Prostate gland (tissue), 2 donors: ENCODE data around the gene AKAP13. TPM values are rescaled to one million over a fixed set of nuclear protein-coding genes. Genes with fewer than 3 reads are reported as not detected.

Experiments
- DNase-seq: peaks from one replicate; pipeline ENCODE4 v3.0.0-alpha.2; 2019; ENCODE audit warnings: low spot score
- H3K27ac ChIP-seq, 2 donors: fragments of 200-600 bp; sonication (generic); 2 replicates each; pipeline ENCODE4 v1.5.1; 2017 to 2019
- H3K27me3 ChIP-seq: fragments of 200-600 bp; sonication (generic); replicated peaks from 2 replicates; pipeline ENCODE4 v1.5.1; 2019; ENCODE audit not compliant: insufficient read depth
- H3K36me3 ChIP-seq, 2 donors: fragments of 200-600 bp; sonication (generic); 1 replicate in 1 of 2; 2 replicates in 1 of 2; pipeline versions ENCODE4 v1.5.1 to v1.8.1; 2017 to 2019
- H3K4me1 ChIP-seq: fragments of 200-600 bp; sonication (generic); replicated peaks from 2 replicates; pipeline ENCODE4 v1.5.1; 2019
- H3K4me3 ChIP-seq, 2 donors: fragments of 200-600 bp; sonication (generic); 2 replicates each; pipeline ENCODE4 v1.5.1; 2017 to 2019
- H3K9me3 ChIP-seq: fragments of 200-600 bp; sonication (generic); 2 replicates; pipeline ENCODE4 v1.5.1; 2017
- POLR2A ChIP-seq: fragments of 450-650 bp; IDR thresholded peaks from one replicate; pipeline ENCODE4 v1.6.1; 2016; ENCODE audit warnings: antibody characterized with exemption, mild to moderate bottlenecking
- POLR2AphosphoS5 ChIP-seq: sonication (generic); formaldehyde crosslinking; IDR thresholded peaks from one replicate; pipeline ENCODE4 v1.6.1; 2017; ENCODE audit warnings: antibody characterized with exemption
- WGBS: methylation state at CpG from one replicate; pipeline ENCODE4 v1.1.5; 2018; 5-methylcytosine and 5-hydroxymethylcytosine counted together
- intact Hi-C: fragments of 100-400 bp; cut with DNase I; formaldehyde crosslinking; loops from one replicate; pipeline ENCODE4 v1.14.2; 2022
- total RNA-seq, 2 donors: library from RNA; depleted of rRNA; stranded (reverse); fragments of >200 nt; gene quantifications; one replicate each; pipeline ENCODE4 v1.1.0, GENCODE V29; 2016
- TF ChIP-seq, protein P1 (sequence below), 4 experiments: fragments of 200-600 bp in 2 of 4; fragments of 450-650 bp in 2 of 4; sonication (generic) in 2 of 4; IDR thresholded peaks; 1 replicate in 3 of 4; 2 replicates in 1 of 4; pipeline ENCODE4 v1.5.1; 2016 to 2019; ENCODE audit warnings: antibody characterized with exemption in 4 of 4, mild to moderate bottlenecking in 2 of 4, moderate library complexity in 2 of 4

Gene AKAP13
- total RNA-seq, 2 donors from 2014 or later, result 102 to 195 TPM

DNA sequence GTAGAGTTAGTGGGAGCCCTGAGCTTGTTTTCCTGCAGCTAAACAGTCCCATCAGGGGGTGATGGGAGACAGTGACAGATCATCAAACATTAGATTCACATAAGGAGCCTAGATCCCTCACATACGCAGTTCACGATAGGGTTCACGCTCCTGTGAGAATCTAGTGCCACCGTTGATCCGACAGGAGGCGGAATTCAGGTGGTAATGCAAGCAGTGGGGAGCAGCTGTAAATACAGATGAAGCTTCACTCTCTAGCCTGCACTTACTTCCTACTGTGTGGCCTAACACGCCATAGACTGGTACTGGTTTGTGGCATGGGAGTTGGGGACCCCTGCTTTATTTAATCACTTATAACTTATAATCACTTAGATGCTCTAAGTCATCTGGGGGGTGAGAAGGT lies 179.1 kb downstream of the AKAP13 start:
- Histone ChIP-seq H3K9me3 (no peaks in the 10 kb centered on the region), H3K4me3 (no peak overlapping the region), H3K27ac (no peak overlapping the region), H3K27me3 (no peaks in the 10 kb centered on the region), H3K4me1 (no peaks in the 10 kb centered on the region), H3K36me3 (no peaks in the 10 kb centered on the region)
- no peak for DNase-seq
- TF ChIP-seq POLR2A (no peak), POLR2AphosphoS5 (no peak)
- TF ChIP-seq, protein P1, sequence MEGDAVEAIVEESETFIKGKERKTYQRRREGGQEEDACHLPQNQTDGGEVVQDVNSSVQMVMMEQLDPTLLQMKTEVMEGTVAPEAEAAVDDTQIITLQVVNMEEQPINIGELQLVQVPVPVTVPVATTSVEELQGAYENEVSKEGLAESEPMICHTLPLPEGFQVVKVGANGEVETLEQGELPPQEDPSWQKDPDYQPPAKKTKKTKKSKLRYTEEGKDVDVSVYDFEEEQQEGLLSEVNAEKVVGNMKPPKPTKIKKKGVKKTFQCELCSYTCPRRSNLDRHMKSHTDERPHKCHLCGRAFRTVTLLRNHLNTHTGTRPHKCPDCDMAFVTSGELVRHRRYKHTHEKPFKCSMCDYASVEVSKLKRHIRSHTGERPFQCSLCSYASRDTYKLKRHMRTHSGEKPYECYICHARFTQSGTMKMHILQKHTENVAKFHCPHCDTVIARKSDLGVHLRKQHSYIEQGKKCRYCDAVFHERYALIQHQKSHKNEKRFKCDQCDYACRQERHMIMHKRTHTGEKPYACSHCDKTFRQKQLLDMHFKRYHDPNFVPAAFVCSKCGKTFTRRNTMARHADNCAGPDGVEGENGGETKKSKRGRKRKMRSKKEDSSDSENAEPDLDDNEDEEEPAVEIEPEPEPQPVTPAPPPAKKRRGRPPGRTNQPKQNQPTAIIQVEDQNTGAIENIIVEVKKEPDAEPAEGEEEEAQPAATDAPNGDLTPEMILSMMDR (IDR thresholded peaks at IDR 0.05), result no peak
- WGBS, result 91% methylated on average over 7 of the region's 7 CpGs
- intact Hi-C loops, result no loop called here

DNA sequence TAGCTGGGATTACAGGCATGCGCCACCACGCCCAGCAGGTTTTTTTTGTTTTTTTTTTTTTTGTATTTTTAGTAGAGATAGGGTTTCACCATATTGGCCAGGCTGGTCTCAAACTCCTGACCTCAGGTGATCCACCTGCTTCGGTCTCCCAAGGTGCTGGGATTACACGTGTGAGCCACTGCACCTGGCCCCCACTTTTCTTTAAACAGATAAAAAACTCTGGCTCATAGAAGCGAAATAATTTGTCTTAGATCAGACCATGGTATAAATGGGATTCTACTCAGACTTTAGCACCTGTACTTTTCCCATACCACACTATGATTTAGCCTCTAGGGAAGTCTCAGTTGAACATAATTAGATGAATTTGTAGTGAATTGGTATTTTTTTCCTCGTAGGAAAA lies 182.4 kb downstream of the AKAP13 start:
- H3K4me3 ChIP-seq, result no peak overlapping the region
- H3K27ac ChIP-seq, result no peak overlapping the region
- H3K9me3 ChIP-seq, result no peaks in the 10 kb centered on the region
- DNase-seq, result no peak
- TF ChIP-seq POLR2A (no peak), POLR2AphosphoS5 (no peak)
- TF ChIP-seq, protein P1 (IDR thresholded peaks at IDR 0.05), result no peak
- WGBS, result 97% methylated on average over 6 of the region's 6 CpGs
- intact Hi-C loops, result no loop called here
- H3K27me3 ChIP-seq, result no peaks in the 10 kb centered on the region
- H3K4me1 ChIP-seq, result no peaks in the 10 kb centered on the region
- no peaks in the 10 kb centered on the region for H3K36me3 ChIP-seq

DNA sequence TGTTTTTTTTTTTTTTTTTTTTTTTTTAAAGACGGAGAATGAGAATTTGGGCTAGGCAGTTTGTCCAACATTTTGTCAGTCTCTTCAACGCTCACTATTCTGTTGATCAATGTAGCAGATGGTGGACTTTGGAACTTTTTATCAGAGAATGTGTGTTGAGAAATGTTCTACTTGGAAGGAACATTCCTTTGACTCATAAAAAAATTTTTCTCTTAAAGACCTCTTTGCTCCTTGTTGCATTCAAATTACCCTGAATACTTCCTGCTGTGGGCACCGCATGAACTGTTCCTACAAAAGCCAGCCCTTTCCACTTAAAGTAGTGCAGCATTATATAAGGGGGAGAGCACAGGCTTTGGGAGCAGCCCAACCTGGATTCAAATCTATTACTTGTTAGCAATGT lies 182.9 kb downstream of the AKAP13 start:
- no peaks in the 10 kb centered on the region for H3K9me3 ChIP-seq
- no peak overlapping the region for H3K4me3 ChIP-seq
- H3K36me3 ChIP-seq, result no peaks in the 10 kb centered on the region
- H3K4me1 ChIP-seq, result no peaks in the 10 kb centered on the region
- no peaks in the 10 kb centered on the region for H3K27me3 ChIP-seq
- TF ChIP-seq POLR2A, result no peak
- TF ChIP-seq POLR2AphosphoS5, result no peak
- TF ChIP-seq, protein P1 (IDR thresholded peaks at IDR 0.05), result no peak
- intact Hi-C loops, result no loop called here
- no peak for DNase-seq
- WGBS, result 63% methylated on average over 3 of the region's 3 CpGs
- no peak overlapping the region for H3K27ac ChIP-seq

DNA sequence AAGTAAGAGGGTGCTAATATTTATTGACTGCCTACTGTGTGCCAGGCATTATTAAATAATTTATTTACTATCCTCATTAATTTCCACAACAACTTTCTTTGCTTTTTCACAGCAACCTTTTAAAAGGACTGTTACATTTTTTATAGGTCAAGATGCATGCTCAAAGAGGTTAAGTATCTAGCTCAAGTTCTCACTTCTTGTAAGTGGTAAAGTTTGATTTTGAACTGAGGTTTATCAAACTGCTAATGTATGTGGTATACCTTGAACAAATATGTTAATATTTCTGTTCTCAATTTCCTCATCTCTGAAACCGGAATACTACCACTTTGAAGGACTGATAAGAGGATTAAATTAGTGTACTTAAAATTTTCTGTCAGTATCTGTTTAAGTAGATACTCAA lies 183.3 kb downstream of the AKAP13 start:
- Histone ChIP-seq H3K4me1 (no peaks in the 10 kb centered on the region), H3K27ac (no peak overlapping the region), H3K27me3 (no peaks in the 10 kb centered on the region), H3K9me3 (no peaks in the 10 kb centered on the region), H3K36me3 (no peaks in the 10 kb centered on the region), H3K4me3 (no peak overlapping the region)
- no peak for DNase-seq
- 82% methylated on average over 1 of the region's 1 CpG for WGBS
- TF ChIP-seq POLR2AphosphoS5 (no peak), POLR2A (no peak)
- TF ChIP-seq, protein P1 (IDR thresholded peaks at IDR 0.05), result no peak
- intact Hi-C loops, result no loop called here

DNA sequence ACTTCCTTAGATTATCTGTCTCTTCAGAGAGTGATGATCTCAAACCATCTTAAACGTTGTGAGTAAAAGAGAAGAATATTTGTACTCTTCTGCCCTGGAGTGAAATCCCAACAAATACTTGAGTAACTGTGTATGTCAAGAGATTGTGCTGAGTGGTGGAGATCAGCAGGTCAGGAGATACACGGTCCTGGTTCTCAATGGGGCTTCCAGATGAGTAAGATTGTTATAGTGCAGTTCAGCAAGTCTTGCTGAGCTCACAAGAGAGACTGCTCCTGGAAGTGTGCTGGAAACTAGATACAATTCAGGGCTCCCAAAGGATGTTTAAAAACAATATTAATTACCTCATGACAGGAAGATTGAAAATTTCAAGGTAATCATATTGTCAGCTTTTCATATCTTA lies 184.3 kb downstream of the AKAP13 start:
- TF ChIP-seq, protein P1 (IDR thresholded peaks at IDR 0.05), result no peak
- no peak for TF ChIP-seq POLR2AphosphoS5
- no peak for TF ChIP-seq POLR2A
- Histone ChIP-seq H3K4me3 (no peak overlapping the region), H3K9me3 (no peaks in the 10 kb centered on the region), H3K4me1 (no peaks in the 10 kb centered on the region), H3K36me3 (no peaks in the 10 kb centered on the region), H3K27ac (no peak overlapping the region), H3K27me3 (no peaks in the 10 kb centered on the region)
- 32% methylated on average over 2 of the region's 2 CpGs for WGBS
- DNase-seq, result no peak
- intact Hi-C loops, result no loop called here
